Vein endothelial cell (primary cell): ENCODE results near the gene GBA2. TPM values are rescaled to one million over a fixed set of nuclear protein-coding genes. Genes with fewer than 3 reads are reported as not detected.

Experiments
- small RNA-seq: library from RNA; depleted of rRNA; stranded (forward); fragments of <200 nt; gene quantifications from one replicate; pipeline ENCODE3, GENCODE V24; 2012
- total RNA-seq: library from RNA; depleted of rRNA; stranded (reverse); fragments of >200 nt; gene quantifications from 2 replicates; pipeline ENCODE4 v1.2.3, GENCODE V29; 2012

The GBA2 gene
- total RNA-seq, result 133 and 134 TPM in 2 replicates

GRCh38 chr9:35748858-35749514 lies at the start of gene GBA2, which contains the start of gene RGP1:
Gene GBA2, minus strand, starts transcription at chr9:35749228. Its CDS starts 524 bp downstream, at chr9:35748704.
Gene RGP1, plus strand, starts transcription at chr9:35749287. Its CDS starts 469 bp downstream, at chr9:35749756.

DNA sequence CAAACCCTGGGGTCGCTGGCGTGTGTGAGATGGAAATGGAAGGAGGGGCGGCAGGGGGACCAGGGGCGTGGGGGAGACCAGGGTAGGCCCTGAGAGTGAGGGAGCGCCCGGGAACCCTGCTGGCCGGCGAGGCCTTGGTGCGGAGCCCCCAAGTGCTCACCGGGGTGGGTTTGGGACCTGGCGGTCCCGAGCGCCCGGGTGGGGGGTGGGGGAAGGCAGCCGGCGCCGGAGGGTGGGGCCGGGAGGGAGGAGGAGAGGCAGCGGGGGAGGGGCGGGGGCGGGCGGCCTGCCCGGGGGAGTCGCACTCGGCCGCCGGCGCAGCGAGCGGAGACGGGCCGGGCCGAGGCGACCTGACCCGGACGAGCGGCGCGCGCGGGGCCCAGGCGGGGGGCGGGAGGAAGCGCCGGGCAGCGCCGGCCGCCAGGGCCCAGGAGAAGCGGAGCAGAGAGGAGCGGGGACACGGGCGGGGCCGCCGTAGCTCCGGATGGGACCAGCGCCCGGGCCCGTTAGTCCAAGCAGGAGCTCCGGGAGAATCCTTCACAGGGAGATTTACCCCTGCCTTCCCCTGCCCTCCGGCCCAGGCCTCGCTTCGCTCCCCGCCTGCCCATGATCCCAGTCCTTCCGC lies 42.4 kb upstream of the GBA2 start, which contains the start of gene NPR2:
Gene NPR2, plus strand, starts transcription at position 295 of the 625 bp plus-strand sequence. CDS start 818 bp downstream, outside the sequence.

DNA sequence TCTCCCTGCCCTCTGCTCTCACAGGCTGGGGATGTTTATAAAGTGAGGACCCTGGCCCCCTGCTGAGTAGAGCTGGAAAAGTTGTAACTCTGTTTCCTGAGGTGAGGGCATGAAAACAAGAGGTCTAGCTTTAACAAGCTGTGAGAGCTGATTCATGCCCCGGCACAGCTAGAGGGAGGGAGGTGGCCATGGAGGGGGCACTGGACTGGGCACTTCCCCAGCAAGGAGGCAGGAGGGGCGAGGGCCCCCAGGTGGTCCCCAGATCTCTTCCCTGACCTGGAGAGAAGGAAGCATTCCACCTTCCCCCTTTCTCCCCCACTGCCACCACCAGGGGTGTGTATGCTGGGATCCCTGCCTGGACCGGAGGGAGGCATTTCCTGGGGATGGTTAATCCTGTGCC lies 5.2 kb upstream of the GBA2 start, which contains the start of gene MSMP:
Gene MSMP, minus strand, starts transcription at position 13 of the 400 bp plus-strand sequence. CDS start 147 bp downstream, outside the sequence.

GRCh38 chr9:35732185-35732799 lies 16.7 kb downstream of the GBA2 start, which contains the start of the genes CREB3 and TLN1:
Gene CREB3, plus strand, starts transcription at chr9:35732666. Its CDS starts 107 bp downstream, at chr9:35732773.
Gene TLN1, minus strand, starts transcription at chr9:35732195. Its CDS starts 6,501 bp downstream, at chr9:35725694.

DNA sequence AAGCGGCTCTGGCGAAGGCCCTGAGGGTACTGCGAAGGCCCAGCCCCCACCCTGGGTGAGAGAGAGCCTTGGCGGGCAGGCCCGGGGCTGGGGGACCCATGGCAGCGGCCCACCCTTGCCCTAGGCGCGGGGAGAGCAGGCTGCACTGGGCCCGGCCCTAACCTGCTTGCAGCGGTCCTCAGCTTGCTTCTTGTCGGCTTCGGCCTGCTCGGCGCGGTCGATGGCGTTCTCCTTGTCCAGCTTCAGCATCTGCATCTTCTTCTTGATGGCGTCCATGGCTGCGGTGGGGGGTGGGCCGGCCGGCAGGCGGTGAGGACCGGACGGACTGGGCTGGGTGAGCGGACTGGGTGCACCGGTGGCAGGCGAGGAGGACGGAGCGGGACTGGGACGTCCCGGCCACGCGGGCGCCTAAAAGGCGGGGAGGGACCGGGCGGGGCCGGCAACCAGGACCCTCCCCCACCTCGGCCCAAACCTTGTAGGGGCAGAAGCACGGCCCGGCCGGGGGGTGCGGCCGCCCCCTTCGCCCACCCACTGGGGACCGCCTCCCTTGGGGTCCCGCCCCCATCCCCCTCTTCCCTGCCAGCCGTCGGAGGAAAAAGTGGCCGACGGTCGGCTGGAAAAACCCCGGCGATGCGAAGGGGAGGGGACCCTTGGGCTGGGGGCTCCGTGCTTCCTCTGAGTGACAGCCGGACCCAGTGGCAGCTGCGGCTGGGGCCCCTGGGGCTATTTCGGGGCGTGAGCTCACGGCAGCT lies 59.3 kb downstream of the GBA2 start, which contains the start of gene TPM2:
Gene TPM2, minus strand, starts transcription at position 384 of the 752 bp plus-strand sequence. Its CDS starts 108 bp downstream, at position 276.

Small RNAs within 50 kb of the gene (small RNA-seq; reads per million reads assigned to genes)
- 0.80 reads per million, percentile 50 among the genes with 10 or more reads in this experiment for gene MIR6853

Other genes with a start within 250 kb of the GBA2 start
- gene TESK1, start 144.0 kb downstream of the GBA2 start, total RNA-seq, result 7.2 and 9.5 TPM in 2 replicates
- gene CD72, start 130.8 kb downstream of the GBA2 start, total RNA-seq, result not detected in 2 replicates
- gene SIT1, start 98.3 kb downstream of the GBA2 start, total RNA-seq, result not detected in 2 replicates
- gene RMRP, start 91.2 kb downstream of the GBA2 start, total RNA-seq, result 49,879 and 52,393 TPM in 2 replicates
- 6.0 and 10.1 TPM in 2 replicates for gene CCDC107, start 90.9 kb downstream of the GBA2 start, total RNA-seq
- gene ARHGEF39, start 84.0 kb downstream of the GBA2 start, total RNA-seq, result 1.6 and 3.5 TPM in 2 replicates
- 0.10 TPM in 1 of 2 replicates, not detected in the other for gene CA9, start 75.3 kb downstream of the GBA2 start, total RNA-seq
- gene TPM2, start 59.3 kb downstream of the GBA2 start, total RNA-seq, result 10.5 and 20.2 TPM in 2 replicates
- 294 and 296 TPM in 2 replicates for gene TLN1, start 17.0 kb downstream of the GBA2 start, total RNA-seq
- 51.3 and 60.4 TPM in 2 replicates for gene CREB3, start 16.6 kb downstream of the GBA2 start, total RNA-seq
- 19.4 and 25.5 TPM in 2 replicates for gene RGP1, start 59 bp upstream of the GBA2 start, total RNA-seq
- 22.4 and 50.3 TPM in 2 replicates for gene MSMP, start 5.0 kb upstream of the GBA2 start, total RNA-seq
- gene NPR2, start 42.4 kb upstream of the GBA2 start, total RNA-seq, result 5.6 and 5.8 TPM in 2 replicates
- 0.10 TPM in 1 of 2 replicates, not detected in the other for gene SPAG8, start 63.0 kb upstream of the GBA2 start, total RNA-seq
- gene HINT2, start 65.8 kb upstream of the GBA2 start, total RNA-seq, result 6.2 and 10.0 TPM in 2 replicates
- not detected in 2 replicates for gene FAM221B, start 79.5 kb upstream of the GBA2 start, total RNA-seq
- gene TMEM8B, start 80.0 kb upstream of the GBA2 start, total RNA-seq, result 0.19 and 0.98 TPM in 2 replicates
- not detected in 2 replicates for gene OR13J1, start 121.2 kb upstream of the GBA2 start, total RNA-seq
- gene HRCT1, start 157.0 kb upstream of the GBA2 start, total RNA-seq, result 1.8 and 4.6 TPM in 2 replicates
- 2.0 and 4.5 TPM in 2 replicates for gene SPAAR, start 160.3 kb upstream of the GBA2 start, total RNA-seq
- not detected in 2 replicates for gene OR2S2, start 208.9 kb upstream of the GBA2 start, total RNA-seq